NCI-H460 (cell line): ENCODE data around the gene NFYB. TPM values are rescaled to one million over a fixed set of nuclear protein-coding genes. Genes with fewer than 3 reads are reported as not detected.

Experiments used
- small RNA-seq, 2 experiments: library from RNA; depleted of rRNA; stranded (forward); fragments of <200 nt; gene quantifications; one replicate each; pipeline ENCODE3, GENCODE V24; 2014
- total RNA-seq: library from RNA; depleted of rRNA; stranded (reverse); fragments of >200 nt; shearing (Covaris generic); gene quantifications from 2 replicates; pipeline ENCODE4 v1.2.3, GENCODE V29; 2014; rRNA removed

NFYB gene
- total RNA-seq, 1 experiment from 2014 or later = 40.8 TPM

Small RNA genes within 50 kb of the gene (small RNA-seq; reads per million reads assigned to genes)
- 0 reads per million in 2 experiments for gene RNA5SP370

Other genes starting within 250 kb of the NFYB start
- 699 and 838 TPM in 2 replicates for gene HSP90B1, start 207.8 kb downstream of the NFYB start, total RNA-seq
- gene TDG, start 172.3 kb downstream of the NFYB start, total RNA-seq = 53.9 and 54.0 TPM in 2 replicates
- gene GLT8D2, start 88.0 kb downstream of the NFYB start, total RNA-seq = 0.26 and 0.59 TPM in 2 replicates
- 5.0 and 5.3 TPM in 2 replicates for gene HCFC2, start 73.7 kb downstream of the NFYB start, total RNA-seq
- gene TXNRD1, start 77.6 kb upstream of the NFYB start, total RNA-seq = 1,614 and 1,733 TPM in 2 replicates
- gene EID3, start 165.5 kb upstream of the NFYB start, total RNA-seq = 19.0 and 21.1 TPM in 2 replicates